K562 (cell line): Measurements from ENCODE around the gene MRPL41. TPM values are rescaled to one million over a fixed set of nuclear protein-coding genes. Genes with fewer than 3 reads are reported as not detected.

ENCODE experiments used
- ATAC-seq: fragments of 200-7000 bp; cut with Tn5 transposase; 3 replicates; pipeline ENCODE4 v1.9.1; 2020; ENCODE audit warnings: moderate library complexity
- BruUV-seq: library from RNA; stranded (reverse); fragments of 400-500 nt; replicated peaks from 2 replicates; lab custom pipeline; 2021; lab: Mats Ljungman, UMichigan
- CTCF ChIA-PET: fragments of 300-600 bp; formaldehyde crosslinking; extraction: SDS; loops from one replicate; lab custom pipeline; 2021; ENCODE audit warnings: low intra/inter-chr PET ratio; lab: Yijun Ruan, JAX
- POLR2A ChIA-PET: fragments of 300-600, 350-650 bp; sonication (Branson Sonifier 250); formaldehyde crosslinking; extraction: SDS; loops from one replicate; lab custom pipeline; 2021; ENCODE audit warnings: antibody characterized with exemption, inconsistent platforms; lab: Yijun Ruan, JAX
- DNase-seq, 4 experiments: peaks; one replicate each; pipeline versions ENCODE4 v3.0.0 to v3.0.0-alpha.2; 2011 to 2018; ENCODE audit warnings: low spot score in 3 of 4, mixed read lengths in 3 of 4; ENCODE audit errors: extremely low read depth in 1 of 4
- FAIRE-seq: peaks from 2 replicates; lab custom pipeline; 2011; peaks lifted over from hg19 to GRCh38; lab: Jason Lieb, UNC
- H2AFZ ChIP-seq: 2 replicates; pipeline ENCODE4 v1.6.0; 2011; ENCODE audit warnings: low read depth, low read length, control low read depth, inconsistent platforms
- H3K27ac ChIP-seq: fragments of 200-600 bp; 3 replicates; pipeline ENCODE4 v1.8.0; 2011; ENCODE audit warnings: low read depth, mild to moderate bottlenecking, control low read depth, inconsistent platforms, low read length, moderate library complexity, mixed read lengths; ENCODE audit errors: extremely low read depth
- H3K27me3 ChIP-seq, 2 experiments: fragments of 300-600 bp in 1 of 2; 2 replicates in 1 of 2; 3 replicates in 1 of 2; pipeline versions ENCODE4 v1.6.0 to v1.8.0; 2011; ENCODE audit warnings: inconsistent platforms in 2 of 2, low read length in 2 of 2, mild to moderate bottlenecking in 1 of 2, mixed read lengths in 1 of 2, moderate library complexity in 1 of 2; ENCODE audit not compliant: control insufficient read depth in 2 of 2, insufficient read depth in 2 of 2
- H3K36me3 ChIP-seq: fragments of 300-600 bp; 3 replicates; pipeline ENCODE4 v1.8.0; 2011; ENCODE audit warnings: mild to moderate bottlenecking, low read length, inconsistent platforms; ENCODE audit not compliant: control insufficient read depth, insufficient read depth
- H3K4me1 ChIP-seq, 2 experiments: fragments of 200-600 bp in 1 of 2; replicated peaks in 1 of 2; 2 replicates in 1 of 2; 3 replicates in 1 of 2; pipeline versions ENCODE4 v1.5.1 to v1.8.0; 2011; ENCODE audit warnings: inconsistent platforms in 2 of 2, low read length in 2 of 2, mild to moderate bottlenecking in 1 of 2, mixed read lengths in 1 of 2, moderate library complexity in 1 of 2; ENCODE audit not compliant: control insufficient read depth in 2 of 2, insufficient read depth in 2 of 2
- H3K4me2 ChIP-seq: 2 replicates; pipeline ENCODE4 v1.6.1; 2011; ENCODE audit warnings: low read length, control low read depth, inconsistent platforms, mixed read lengths; ENCODE audit not compliant: insufficient read depth
- H3K4me3 ChIP-seq: fragments of 200-600 bp; sonication (generic), shearing (Covaris generic); 2 replicates; pipeline ENCODE4 v1.5.1; 2016; ENCODE audit warnings: control low read depth, inconsistent platforms
- H3K79me2 ChIP-seq: fragments of 200-600 bp; 3 replicates; pipeline ENCODE4 v1.8.0; 2011; ENCODE audit warnings: low read length, inconsistent platforms; ENCODE audit not compliant: control insufficient read depth, insufficient read depth
- H3K9ac ChIP-seq, 2 experiments: 2 replicates each; pipeline versions ENCODE4 v1.6.0 to v1.6.1; 2011; ENCODE audit warnings: low read depth in 2 of 2, low read length in 2 of 2, control low read depth in 1 of 2, inconsistent platforms in 1 of 2, mild to moderate bottlenecking in 1 of 2, mixed read lengths in 1 of 2; ENCODE audit not compliant: insufficient read depth in 1 of 2
- H3K9me1 ChIP-seq: one replicate; pipeline ENCODE4 v1.6.0; 2011; ENCODE audit warnings: inconsistent platforms, mild to moderate bottlenecking, low read length, moderate library complexity; ENCODE audit not compliant: control insufficient read depth, insufficient read depth
- H3K9me3 ChIP-seq: replicated peaks from 2 replicates; pipeline ENCODE4 v1.5.1; 2011; ENCODE audit warnings: low read depth, low read length, inconsistent platforms; ENCODE audit not compliant: control insufficient read depth, insufficient read depth
- H4K20me1 ChIP-seq: replicated peaks from 2 replicates; pipeline ENCODE4 v1.6.1; 2011; ENCODE audit warnings: low read length, inconsistent platforms, mixed read lengths; ENCODE audit not compliant: control insufficient read depth, insufficient read depth
- CBX8 ChIP-seq: fragments of 200-600 bp; sonication (generic); IDR thresholded peaks from 2 replicates; pipeline ENCODE4 v1.6.1; 2012; ENCODE audit warnings: borderline replicate concordance, mixed run types, low read depth, mild to moderate bottlenecking, moderate library complexity, mixed read lengths, low read length, control low read depth, inconsistent platforms; ENCODE audit not compliant: poor library complexity, severe bottlenecking; ENCODE audit errors: extremely low read depth
- EGR1 ChIP-seq: fragments of 450-650 bp; conservative IDR thresholded peaks from 2 replicates; pipeline ENCODE4 v1.6.1; 2017; ENCODE audit warnings: mild to moderate bottlenecking
- HCFC1 ChIP-seq: IDR thresholded peaks from 2 replicates; pipeline ENCODE4 v1.6.1; 2012; ENCODE audit warnings: low read depth, low read length, improper control_type of control experiment
- KDM2B ChIP-seq: fragments of 250-450 bp; sonication (Bioruptor Pico); IDR thresholded peaks from 2 replicates; pipeline ENCODE4 v1.8.0; 2021; ENCODE audit warnings: mild to moderate bottlenecking, moderate library complexity
- MAFK ChIP-seq: IDR thresholded peaks from 2 replicates; pipeline ENCODE4 v1.6.1; 2011; ENCODE audit warnings: low read length, improper control_type of control experiment
- MEF2A ChIP-seq: IDR thresholded peaks from 2 replicates; pipeline ENCODE4 v1.6.1; 2011; ENCODE audit warnings: low read depth, mild to moderate bottlenecking, low read length, moderate library complexity; ENCODE audit not compliant: control insufficient read depth
- NFATC3 ChIP-seq: fragments of 450-650 bp; IDR thresholded peaks from 2 replicates; pipeline ENCODE4 v1.6.1; 2017; ENCODE audit warnings: mild to moderate bottlenecking
- PHB ChIP-seq: fragments of 250-450 bp; sonication (Bioruptor Pico); IDR thresholded peaks from 2 replicates; pipeline ENCODE4 v1.5.0; 2021
- PHF8 ChIP-seq: fragments of 200-600 bp; sonication (generic); IDR thresholded peaks from 2 replicates; pipeline ENCODE4 v1.6.1; 2012; ENCODE audit warnings: mixed run types, mild to moderate bottlenecking, inconsistent platforms, low read length, moderate library complexity, borderline replicate concordance
- POLR2G ChIP-seq: fragments of 200-400 bp; formaldehyde crosslinking; IDR thresholded peaks from 2 replicates; pipeline ENCODE4 v1.6.1; 2017; ENCODE audit warnings: low read depth, mild to moderate bottlenecking, antibody characterized with exemption, low read length, moderate library complexity
- RBBP5 ChIP-seq: fragments of 200-600 bp; sonication (generic); IDR thresholded peaks from 2 replicates; pipeline ENCODE4 v1.6.1; 2012; ENCODE audit warnings: borderline replicate concordance, mild to moderate bottlenecking, low read length, control low read depth, inconsistent platforms; ENCODE audit not compliant: insufficient read depth, poor library complexity, severe bottlenecking
- RFX7 ChIP-seq: fragments of 250-450 bp; sonication (Bioruptor Pico); IDR thresholded peaks from 2 replicates; pipeline ENCODE4 v1.5.1; 2021; ENCODE audit warnings: mild to moderate bottlenecking
- ZC3H8 ChIP-seq: fragments of 450-650 bp; IDR thresholded peaks from 2 replicates; pipeline ENCODE4 v1.6.1; 2017
- ZNF146 ChIP-seq: IDR thresholded peaks from one replicate; pipeline ENCODE4 v1.6.1; 2018; ENCODE audit warnings: missing compliant biosample characterization; ENCODE audit not compliant: unreplicated experiment
- ZNF165 ChIP-seq: fragments of 250-450 bp; sonication (Bioruptor Pico); IDR thresholded peaks from 2 replicates; pipeline ENCODE4 v1.4.0; 2020; ENCODE audit warnings: borderline replicate concordance
- ZNF174 ChIP-seq: fragments of 250-450 bp; sonication (Bioruptor Pico); IDR thresholded peaks from 2 replicates; pipeline ENCODE4 v1.4.0; 2020; ENCODE audit warnings: mild to moderate bottlenecking
- WGBS: fragments of 100-300 bp; shearing (Covaris generic); methylation state at CpG from one replicate; pipeline ENCODE4 v1.1.6; 2016; ENCODE audit warnings: low coverage, mixed read lengths; ENCODE audit not compliant: insufficient coverage; ENCODE audit errors: missing lambda C conversion rate; 5-methylcytosine and 5-hydroxymethylcytosine counted together
- in situ Hi-C: fragments of 300-500 bp; cut with MboI; formaldehyde crosslinking; loops from 4 replicates; pipeline ENCODE4 v1.15.0; 2018; ENCODE audit warnings: inconsistent platforms, mixed read lengths
- intact Hi-C: fragments of 100-400 bp; cut with micrococcal nuclease; formaldehyde crosslinking; loops from 2 replicates; pipeline ENCODE4 v1.14.2; 2022
- polyA plus RNA-seq, 8 experiments: library from polyadenylated mRNA; depleted of rRNA in 4 of 8; stranded (reverse) in 5 of 8; unstranded in 3 of 8; fragments of >200 nt; fragmentation: Nextera tagmentation in 2 of 8; fragmentation: Illumina TruSeq in 1 of 8; extraction: Ambion mirVana in 2 of 8; extraction: Trizol in 1 of 8; gene quantifications; 2 replicates each; pipeline versions ENCODE4 v1.2.1 to v1.2.3, GENCODE V29; 2011 to 2014; ENCODE audit warnings: inconsistent platforms in 1 of 8, missing spikeins in 1 of 8
- total RNA-seq, 7 experiments: library from RNA; depleted of rRNA in 6 of 7; stranded (reverse); fragments of >200 nt in 6 of 7; fragmentation: Illumina TruSeq in 2 of 7; extraction: Trizol in 2 of 7; gene quantifications; 2 replicates each; pipeline versions ENCODE4 v1.2.1 to v1.2.3, GENCODE V29; 2011 to 2021; ENCODE audit warnings: low replicate concordance in 1 of 7
- TF ChIP-seq, protein P1 (sequence below): fragments of 250-450 bp; sonication (Bioruptor Pico); IDR thresholded peaks from 2 replicates; pipeline ENCODE4 v1.5.0; 2021
- TF ChIP-seq, protein P2 (sequence below), 3 experiments: fragments of 200-800 bp in 1 of 3; fragments of 250-450 bp in 1 of 3; fragments of 450-650 bp in 1 of 3; sonication (Bioruptor Pico) in 1 of 3; sonication (Bioruptor generic) in 1 of 3; formaldehyde crosslinking in 1 of 3; IDR thresholded peaks; 2 replicates each; pipeline versions ENCODE4 v1.6.1 to v1.8.0; 2016 to 2022; ENCODE audit warnings: mild to moderate bottlenecking in 2 of 3, missing genetic modification characterization in 2 of 3, missing compliant biosample characterization in 1 of 3, moderate library complexity in 1 of 3
- TF ChIP-seq, protein P3 (sequence below): fragments of 450-650 bp; IDR thresholded peaks from 2 replicates; pipeline ENCODE4 v1.6.1; 2016; ENCODE audit warnings: low read depth, mild to moderate bottlenecking, moderate library complexity

MRPL41 gene
- total and polyA plus RNA-seq, 9 of the 15 experiments (the other 6 are each of a cell fraction or from before 2014, with no cell fraction given): 2.6 to 259 (median 21.6) TPM

DNA sequence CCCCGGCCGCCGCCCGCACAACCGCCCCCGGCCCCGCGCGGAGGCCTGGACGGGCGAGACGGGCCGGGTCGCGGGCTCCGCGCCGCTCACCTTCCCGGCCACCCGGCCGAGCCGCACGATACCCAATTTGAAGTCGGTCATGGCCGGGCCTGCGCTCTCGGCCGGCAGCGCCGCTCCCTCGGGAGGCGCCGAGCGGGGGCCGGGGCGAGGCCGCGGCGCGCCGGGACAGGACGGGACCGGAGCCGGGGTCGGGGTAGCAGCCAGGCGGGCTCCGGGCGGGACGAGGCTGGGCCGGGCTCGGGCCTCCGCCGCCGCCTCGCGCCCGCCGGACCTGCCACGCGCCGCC is 38.4 kb downstream of the MRPL41 start:
- ATAC-seq: no peak
- ChIA-PET POLR2A (interaction anchor here (1.0 to 4.2 kb wide), 4 partner anchors 8 to 29 kb away, joined by 4 to 28 read pairs (median 4); partner anchors contain the start of gene EHMT1), CTCF (no interaction called here)
- peak overlapping the region; percentile 35; the same call in 1 of the 2 replicates for H2AFZ ChIP-seq
- DNase-seq: peak in 1 of 4 experiments; percentile 37
- H3K4me1 ChIP-seq: peaks cover 27 to 55% of the 10 kb centered on the region in 2 experiments; a peak in 4 of 5 replicates
- no peaks in the 10 kb centered on the region for H3K9me3 ChIP-seq
- in situ Hi-C loops (no loop called here), intact Hi-C loops (no loop called here)
- peak overlapping the region; percentile 73 for H3K4me3 ChIP-seq
- peaks cover 41% of the 10 kb centered on the region; the same call in 2 of the 3 replicates for H3K36me3 ChIP-seq
- no peak for FAIRE-seq
- BruUV-seq: no TSS peak
- under 1% methylated on average over 16 of the region's 61 CpGs for WGBS
- peak overlapping the region; percentile 82 to 99; a peak in 3 of 4 replicates for H3K9ac ChIP-seq
- H3K9me1 ChIP-seq: no peaks in the 10 kb centered on the region
- H3K4me2 ChIP-seq: peak overlapping the region; percentile 92; the same call in 1 of the 2 replicates
- peaks cover 35% of the 10 kb centered on the region for H3K79me2 ChIP-seq
- no peaks in the 10 kb centered on the region for H3K27me3 ChIP-seq
- H4K20me1 ChIP-seq: 0 out of 2 replicates have a peak, but pooled peaks cover 19% of the 10 kb centered on the region
- H3K27ac ChIP-seq: peak overlapping the region; percentile 76
- TF ChIP-seq ZNF146 (no peak), ZNF165 (CRISPR knock-in tag) (no peak), ZC3H8 (no peak), ZNF174 (CRISPR knock-in tag) (no peak), POLR2G (peak; percentile 11; the same call in 1 of the 2 replicates), MEF2A (no peak), PHB (CRISPR knock-in tag) (no peak), KDM2B (CRISPR knock-in tag) (no peak), CBX8 (no peak), EGR1 (no peak), MAFK (no peak), RFX7 (CRISPR knock-in tag) (no peak), HCFC1 (no peak), NFATC3 (no peak), RBBP5 (peak; percentile 78), PHF8 (peak; percentile 65; the same call in 1 of the 2 replicates)
- TF ChIP-seq, protein P1, sequence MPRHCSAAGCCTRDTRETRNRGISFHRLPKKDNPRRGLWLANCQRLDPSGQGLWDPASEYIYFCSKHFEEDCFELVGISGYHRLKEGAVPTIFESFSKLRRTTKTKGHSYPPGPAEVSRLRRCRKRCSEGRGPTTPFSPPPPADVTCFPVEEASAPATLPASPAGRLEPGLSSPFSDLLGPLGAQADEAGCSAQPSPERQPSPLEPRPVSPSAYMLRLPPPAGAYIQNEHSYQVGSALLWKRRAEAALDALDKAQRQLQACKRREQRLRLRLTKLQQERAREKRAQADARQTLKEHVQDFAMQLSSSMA (CRISPR knock-in tag): no peak
- TF ChIP-seq, protein P2, sequence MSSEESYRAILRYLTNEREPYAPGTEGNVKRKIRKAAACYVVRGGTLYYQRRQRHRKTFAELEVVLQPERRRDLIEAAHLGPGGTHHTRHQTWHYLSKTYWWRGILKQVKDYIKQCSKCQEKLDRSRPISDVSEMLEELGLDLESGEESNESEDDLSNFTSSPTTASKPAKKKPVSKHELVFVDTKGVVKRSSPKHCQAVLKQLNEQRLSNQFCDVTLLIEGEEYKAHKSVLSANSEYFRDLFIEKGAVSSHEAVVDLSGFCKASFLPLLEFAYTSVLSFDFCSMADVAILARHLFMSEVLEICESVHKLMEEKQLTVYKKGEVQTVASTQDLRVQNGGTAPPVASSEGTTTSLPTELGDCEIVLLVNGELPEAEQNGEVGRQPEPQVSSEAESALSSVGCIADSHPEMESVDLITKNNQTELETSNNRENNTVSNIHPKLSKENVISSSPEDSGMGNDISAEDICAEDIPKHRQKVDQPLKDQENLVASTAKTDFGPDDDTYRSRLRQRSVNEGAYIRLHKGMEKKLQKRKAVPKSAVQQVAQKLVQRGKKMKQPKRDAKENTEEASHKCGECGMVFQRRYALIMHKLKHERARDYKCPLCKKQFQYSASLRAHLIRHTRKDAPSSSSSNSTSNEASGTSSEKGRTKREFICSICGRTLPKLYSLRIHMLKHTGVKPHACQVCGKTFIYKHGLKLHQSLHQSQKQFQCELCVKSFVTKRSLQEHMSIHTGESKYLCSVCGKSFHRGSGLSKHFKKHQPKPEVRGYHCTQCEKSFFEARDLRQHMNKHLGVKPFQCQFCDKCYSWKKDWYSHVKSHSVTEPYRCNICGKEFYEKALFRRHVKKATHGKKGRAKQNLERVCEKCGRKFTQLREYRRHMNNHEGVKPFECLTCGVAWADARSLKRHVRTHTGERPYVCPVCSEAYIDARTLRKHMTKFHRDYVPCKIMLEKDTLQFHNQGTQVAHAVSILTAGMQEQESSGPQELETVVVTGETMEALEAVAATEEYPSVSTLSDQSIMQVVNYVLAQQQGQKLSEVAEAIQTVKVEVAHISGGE (CRISPR knock-in tag; IDR thresholded peaks at IDR 0.05): no peak
- TF ChIP-seq, protein P3, sequence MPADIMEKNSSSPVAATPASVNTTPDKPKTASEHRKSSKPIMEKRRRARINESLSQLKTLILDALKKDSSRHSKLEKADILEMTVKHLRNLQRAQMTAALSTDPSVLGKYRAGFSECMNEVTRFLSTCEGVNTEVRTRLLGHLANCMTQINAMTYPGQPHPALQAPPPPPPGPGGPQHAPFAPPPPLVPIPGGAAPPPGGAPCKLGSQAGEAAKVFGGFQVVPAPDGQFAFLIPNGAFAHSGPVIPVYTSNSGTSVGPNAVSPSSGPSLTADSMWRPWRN: no peak
